Right lung (tissue), 5 donors: ENCODE data around the gene ABHD4. TPM values are rescaled to one million over a fixed set of nuclear protein-coding genes. Genes with fewer than 3 reads are reported as not detected.

Source experiments
- DNase-seq, 2 donors: peaks; one replicate each; pipeline ENCODE4 v3.0.0-alpha.2; 2013
- polyA plus RNA-seq, 5 donors: library from polyadenylated mRNA; unstranded; fragments of 120-200 nt; gene quantifications; one replicate each; pipeline versions ENCODE4 v1.2.1 to v1.2.3, GENCODE V29; 2013; ENCODE audit warnings: inconsistent platforms in 1 of 5, low replicate concordance in 1 of 5; ENCODE audit not compliant: insufficient read length in 5 of 5, insufficient read depth in 1 of 5

The ABHD4 gene
- polyA plus RNA-seq, 5 donors = 33.1 to 46.7 (median 37.9) TPM

- DNase-seq = no peak
Measured at GRCh38 chr14:22658946-22659345, 60.8 kb downstream of the ABHD4 start.

GRCh38 chr14:22660654-22661053 is 62.6 kb downstream of the ABHD4 start:
- no peak for DNase-seq

Other genes starting within 250 kb of the ABHD4 start
- gene DAD1, start 9.1 kb upstream of the ABHD4 start, polyA plus RNA-seq = 100 to 1,000 TPM; 194 to 240 (median 203) TPM
- gene OR6J1, start 46.1 kb downstream of the ABHD4 start, polyA plus RNA-seq = under 1 TPM; 0.18 to 0.39 (median 0.30) TPM
- gene OXA1L, start 168.4 kb downstream of the ABHD4 start, polyA plus RNA-seq = 100 to 1,000 TPM; 142 to 161 (median 150) TPM
- 10 to 100 TPM in 1 of 5 donors, 1 to 10 TPM in 4; 8.8 to 11.2 (median 9.5) TPM for gene SLC7A7, start 217.1 kb downstream of the ABHD4 start, polyA plus RNA-seq
- 10 to 100 TPM; 66.9 to 98.7 (median 69.6) TPM for gene MRPL52, start 231.6 kb downstream of the ABHD4 start, polyA plus RNA-seq
- gene MMP14, start 238.3 kb downstream of the ABHD4 start, polyA plus RNA-seq = 100 to 1,000 TPM; 165 to 216 (median 186) TPM